HG03565 (cell line): ENCODE data around the gene BRD3.
"Not testable (repeated sequence)": the region's sequence is repeated elsewhere in the genome, so short reads cannot be mapped to it uniquely, and the experiment has no call there.

Experiments
- ATAC-seq: cut with Tn5 transposase; IDR thresholded peaks from one replicate; pipeline ENCODE4 v1.9.1; 2021; ENCODE audit warnings: mild to moderate bottlenecking, moderate library complexity; ENCODE audit not compliant: unreplicated experiment

The BRD3 gene

DNA sequence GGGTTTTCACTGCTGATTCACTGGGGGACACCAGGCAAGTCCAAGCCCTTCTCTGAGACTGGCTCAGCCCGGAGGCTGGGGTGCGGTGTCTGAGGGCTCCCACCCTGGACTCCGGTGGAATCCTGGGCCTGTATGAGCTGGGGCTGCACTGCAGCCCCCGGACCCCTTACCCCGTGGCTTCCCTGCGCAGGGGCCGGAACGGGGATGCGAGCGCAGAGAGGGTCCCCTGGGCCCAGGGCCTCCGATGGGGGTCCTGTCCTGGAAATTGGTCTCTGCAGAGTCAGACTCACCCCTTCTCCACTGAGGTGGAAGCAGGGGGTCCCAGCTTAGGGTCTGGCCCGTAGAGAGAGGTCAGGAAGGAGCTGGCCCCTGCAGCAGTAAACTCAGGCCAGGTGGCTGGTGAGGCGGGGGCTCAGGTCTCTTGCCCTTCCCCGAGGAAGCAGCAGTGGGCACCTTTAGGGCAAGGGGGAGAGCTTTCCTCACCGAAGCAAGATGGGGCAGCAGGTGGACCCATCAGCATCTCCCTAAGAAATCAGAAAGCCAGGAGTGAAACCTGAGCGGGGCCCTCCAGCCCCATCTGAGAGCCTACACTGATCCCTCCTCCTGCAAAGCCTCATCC lies 74.1 kb downstream of the BRD3 start:
- no peak for ATAC-seq

DNA sequence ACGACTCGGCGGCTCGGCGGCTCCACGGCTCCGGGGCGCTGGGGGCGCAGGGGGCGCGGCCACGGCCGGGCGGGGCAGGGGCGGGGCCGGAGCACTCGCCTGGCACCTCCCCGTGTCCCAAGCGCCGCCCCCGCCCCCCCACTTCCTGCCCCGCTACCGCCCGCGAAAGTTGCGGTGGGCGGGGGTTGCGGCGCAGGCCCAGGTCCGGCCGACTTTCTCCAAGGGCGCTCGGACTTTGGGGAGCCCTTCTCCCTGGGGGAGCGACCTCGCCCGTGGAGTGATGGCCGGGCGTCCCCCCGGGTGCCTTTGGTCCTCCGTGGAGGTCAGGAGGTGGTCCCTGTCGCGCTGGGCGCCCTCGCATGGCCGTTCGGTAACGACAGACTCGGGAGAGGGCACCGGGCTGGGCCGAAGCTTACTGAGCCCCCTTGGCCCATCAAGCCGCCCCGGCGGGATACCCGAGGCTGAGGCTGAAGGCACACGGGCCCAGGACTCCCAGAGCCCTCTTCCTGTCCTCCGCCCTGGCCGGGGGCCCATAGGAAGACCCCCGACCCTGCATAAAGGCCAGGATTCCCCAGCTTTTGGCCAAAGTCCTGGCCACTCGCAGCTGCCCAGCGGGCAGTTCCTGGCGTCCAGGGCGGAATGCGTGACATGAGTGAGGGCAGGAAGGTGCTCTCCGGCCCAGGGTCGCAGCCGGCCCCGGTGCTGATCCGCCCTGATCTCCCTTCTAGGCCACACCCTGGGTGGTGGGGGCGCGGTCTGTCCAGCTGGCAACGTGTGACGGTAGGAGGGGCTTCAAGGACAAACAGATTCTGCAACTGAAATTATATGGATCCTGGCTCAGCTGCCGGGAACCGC lies 74.8 kb downstream of the BRD3 start:
- ATAC-seq: peak; percentile 19

DNA sequence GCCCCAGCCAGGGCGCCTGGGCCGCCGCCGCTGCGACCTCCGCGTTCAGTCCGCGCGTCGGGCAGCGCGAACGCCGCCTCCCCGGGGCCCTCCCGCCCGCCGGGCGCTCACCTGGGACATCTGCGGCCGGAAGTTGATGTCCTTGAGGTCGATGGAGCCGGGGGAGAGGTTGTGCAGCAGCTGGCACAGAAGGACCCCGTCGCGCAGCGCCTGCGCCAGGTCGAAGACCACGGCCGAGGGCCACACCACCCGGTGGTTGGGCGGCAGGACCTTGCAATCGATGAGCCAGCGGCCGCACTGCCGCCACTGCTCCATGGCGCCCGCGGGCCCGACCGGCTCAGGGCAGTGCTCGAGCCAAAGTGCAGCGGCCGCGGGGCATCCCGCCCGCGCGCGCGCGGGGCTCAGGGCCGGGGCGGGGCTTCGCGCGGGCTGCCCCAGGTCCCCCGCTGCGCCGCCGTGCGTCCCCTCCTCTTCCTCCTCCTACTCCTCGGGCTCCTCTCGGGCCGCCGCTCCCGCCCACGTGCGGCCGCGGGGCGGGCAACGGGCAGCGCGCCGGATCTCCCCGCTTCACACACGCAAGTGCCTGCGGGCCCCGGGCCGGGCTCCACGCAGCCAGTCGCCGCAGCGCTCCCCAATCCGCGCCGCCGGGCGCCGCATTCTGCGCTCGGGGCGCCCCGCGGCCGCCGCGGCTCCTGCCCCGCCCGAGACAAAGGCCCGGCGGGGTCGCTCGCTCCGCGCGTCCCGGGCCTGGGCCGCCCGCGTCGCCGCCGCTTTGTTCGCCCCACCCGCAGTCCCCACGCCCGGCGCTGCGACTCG lies 75.7 kb downstream of the BRD3 start, which contains the start of gene VAV2:
TSS of gene VAV2 (minus strand) at position 361 of the 816 bp plus-strand sequence. CDS start at position 315, 46 bp downstream.
- ATAC-seq: peak; percentile 33

DNA sequence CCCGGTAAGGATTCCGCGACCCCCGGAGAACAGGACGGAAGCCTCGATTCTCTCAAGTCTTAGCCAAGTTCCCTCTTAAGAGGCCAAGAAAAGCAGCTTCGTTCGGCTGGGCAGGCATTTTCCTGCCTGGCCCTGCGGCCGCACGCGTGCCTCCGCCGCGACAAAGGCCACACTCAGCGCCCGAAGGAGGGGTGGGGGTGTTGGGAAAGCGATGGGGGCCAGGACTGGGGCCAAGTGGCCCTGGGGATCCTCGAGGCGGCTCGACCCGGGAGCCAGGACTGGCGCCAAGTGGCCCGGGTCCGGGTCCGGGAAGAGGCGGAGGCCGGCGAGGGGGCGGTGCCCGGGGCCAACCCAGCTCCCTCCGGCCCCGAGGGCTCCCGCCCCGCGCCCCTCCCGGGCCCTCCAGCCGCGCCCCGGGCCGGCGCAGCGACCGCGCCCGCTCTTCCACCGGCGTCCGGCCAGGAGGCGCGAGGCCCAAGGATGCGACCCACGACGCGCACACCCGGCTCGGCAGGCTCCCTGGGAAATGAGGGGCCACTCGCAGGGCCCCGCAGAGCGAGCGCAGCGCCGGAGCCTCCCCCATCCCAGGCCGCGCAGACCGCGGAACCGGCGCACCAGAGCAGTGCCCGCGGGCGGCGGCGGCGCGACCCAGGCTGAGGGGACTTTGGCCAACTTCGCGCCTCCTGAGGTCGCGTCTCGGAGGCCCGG lies 76.5 kb downstream of the BRD3 start:
- peak; percentile 5 for ATAC-seq

DNA sequence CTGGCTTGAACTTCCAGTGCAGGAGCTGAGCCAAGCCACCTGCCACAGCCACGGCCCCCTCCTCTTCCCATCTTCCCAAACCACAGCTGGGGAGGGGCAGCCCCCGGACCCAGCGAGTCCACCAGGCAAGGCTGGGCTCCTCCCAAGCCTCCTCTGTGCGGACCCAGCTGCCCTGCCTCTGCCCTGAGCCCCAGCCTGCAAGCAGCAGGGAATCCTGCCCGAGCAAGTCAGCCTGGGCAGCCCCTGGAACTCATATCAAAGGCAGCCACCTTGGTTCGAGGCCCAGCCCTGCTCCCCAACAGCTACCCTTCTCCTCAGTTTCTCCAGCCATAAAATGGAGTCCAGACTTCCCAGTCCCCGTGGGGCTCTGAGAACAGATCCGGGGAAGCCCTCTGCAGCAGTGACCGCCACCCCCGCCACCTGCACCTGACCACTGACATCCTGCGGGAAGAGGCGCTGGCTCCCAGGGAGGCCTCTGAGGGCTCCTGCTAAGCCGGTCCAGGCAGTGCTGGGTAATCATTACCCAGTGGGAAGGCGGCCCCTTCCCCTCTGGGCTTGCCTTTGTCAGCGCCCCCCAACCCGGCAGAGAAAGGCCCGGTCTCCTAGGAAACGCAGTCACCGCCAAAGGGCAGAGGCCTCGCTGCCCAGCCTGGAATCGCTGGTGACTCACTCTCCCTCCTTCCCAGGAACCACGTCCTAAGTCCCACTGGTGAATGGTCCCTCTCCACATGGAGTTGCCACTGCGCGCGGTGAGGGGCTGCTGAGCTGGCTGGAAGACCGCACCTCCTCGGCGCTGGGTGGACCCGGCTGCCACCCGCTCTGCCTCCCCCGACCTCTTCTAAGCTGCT lies 77.2 kb downstream of the BRD3 start:
- ATAC-seq: no peak

DNA sequence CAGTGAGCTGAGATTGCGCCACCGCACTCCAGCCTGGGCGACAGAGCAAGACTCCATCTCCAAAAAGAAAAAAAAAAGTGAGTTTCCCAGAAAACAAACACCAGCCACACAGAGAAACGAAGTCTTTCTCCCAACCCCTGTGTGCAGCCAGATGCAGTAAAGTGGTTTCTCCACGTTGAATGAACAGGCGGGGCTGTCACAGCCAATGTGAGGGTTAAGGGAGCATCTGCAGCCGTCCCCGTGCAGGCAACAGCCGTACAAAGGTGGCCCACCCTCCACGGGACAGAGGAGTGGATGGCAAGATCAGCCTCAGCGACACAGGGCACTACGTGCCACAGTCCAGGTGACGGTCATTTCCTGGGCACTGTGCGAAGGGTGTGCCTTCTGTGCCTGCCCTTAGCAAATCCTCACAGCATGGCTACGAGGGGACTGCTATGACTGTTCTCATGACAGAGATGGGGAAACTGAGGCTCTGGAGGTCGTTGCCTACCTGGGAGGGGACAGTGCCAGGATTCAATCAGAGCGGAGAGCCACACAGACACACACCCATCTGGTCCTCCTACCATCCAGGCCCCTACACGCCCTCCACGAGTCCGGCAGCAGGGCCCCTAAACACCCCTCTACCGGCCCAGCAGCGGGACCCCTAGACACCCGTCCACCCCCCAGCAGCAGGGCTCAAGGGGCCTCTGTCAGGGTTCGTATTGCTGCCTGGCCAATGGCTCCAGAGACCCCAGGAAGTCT lies 78.0 kb downstream of the BRD3 start:
- ATAC-seq: no peak

DNA sequence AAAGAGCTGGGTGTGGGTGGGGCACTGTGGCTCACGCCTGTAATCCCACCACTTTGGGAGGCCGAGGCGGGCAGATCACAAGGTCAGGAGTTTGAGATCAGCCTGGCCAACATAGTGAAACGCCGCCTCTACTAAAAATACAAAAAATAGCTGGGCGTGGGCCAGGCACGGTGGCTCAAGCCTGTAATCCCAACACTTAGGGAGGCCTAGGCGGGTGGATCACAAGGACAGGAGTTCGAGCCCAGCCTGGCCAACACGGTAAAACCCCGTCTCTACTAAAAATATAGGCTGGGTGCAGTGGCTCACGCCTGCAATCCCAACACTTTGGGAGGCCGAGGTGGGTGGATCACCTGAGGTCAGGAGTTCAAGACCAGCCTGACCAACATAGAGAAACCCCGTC lies 79.1 kb downstream of the BRD3 start:
- ATAC-seq: not testable (repeated sequence)

DNA sequence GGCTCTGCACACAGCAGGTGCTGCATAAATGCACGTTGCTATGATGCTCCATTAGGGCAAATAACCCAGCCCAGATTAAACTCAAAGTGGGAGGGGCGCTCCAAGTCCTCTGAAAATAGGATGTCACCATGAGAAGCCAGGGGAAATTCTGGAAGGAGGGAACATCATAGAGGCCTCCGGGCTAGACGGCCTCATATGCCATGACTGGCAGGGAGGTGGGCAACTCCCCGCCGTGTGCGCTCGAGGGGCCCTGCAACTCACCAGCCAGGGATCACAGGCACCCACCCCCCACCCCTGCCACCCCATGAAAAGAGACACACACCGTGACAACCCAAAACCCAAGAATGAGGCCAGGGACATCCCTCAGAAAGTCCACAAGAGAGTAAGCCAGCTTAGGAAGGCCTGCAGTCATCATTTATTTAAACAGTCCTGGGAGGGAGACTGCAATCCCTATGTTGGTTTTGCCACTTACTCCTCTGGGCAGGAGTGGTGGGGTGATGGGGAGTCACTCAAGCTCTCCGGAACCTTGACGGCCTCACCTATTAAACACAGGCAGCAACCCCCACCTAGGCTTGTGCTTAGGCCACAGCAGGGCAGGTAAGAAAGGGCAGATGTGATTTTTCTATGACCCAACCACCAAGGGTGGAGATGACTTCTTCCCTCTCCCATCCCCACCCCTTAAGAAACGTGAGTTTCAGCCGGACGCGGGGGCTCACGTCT lies 79.7 kb downstream of the BRD3 start:
- ATAC-seq: no peak

DNA sequence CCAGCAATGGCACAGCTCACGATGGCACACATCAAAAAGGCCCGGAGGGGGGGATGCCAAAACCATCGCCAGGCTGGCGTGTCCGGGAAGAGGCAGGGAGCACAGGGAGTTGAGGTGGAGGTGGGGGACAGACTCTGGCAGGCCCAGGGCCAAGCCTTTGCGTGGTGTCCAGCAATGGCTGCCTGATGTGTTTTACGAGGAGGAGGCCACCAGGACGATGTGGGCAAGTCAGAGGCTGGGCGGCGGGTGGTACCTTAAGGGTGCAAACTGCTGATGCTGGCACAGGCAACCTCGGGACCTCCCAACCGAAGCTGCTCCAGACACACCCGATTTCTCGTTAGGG lies 80.4 kb downstream of the BRD3 start:
- ATAC-seq: no peak

DNA sequence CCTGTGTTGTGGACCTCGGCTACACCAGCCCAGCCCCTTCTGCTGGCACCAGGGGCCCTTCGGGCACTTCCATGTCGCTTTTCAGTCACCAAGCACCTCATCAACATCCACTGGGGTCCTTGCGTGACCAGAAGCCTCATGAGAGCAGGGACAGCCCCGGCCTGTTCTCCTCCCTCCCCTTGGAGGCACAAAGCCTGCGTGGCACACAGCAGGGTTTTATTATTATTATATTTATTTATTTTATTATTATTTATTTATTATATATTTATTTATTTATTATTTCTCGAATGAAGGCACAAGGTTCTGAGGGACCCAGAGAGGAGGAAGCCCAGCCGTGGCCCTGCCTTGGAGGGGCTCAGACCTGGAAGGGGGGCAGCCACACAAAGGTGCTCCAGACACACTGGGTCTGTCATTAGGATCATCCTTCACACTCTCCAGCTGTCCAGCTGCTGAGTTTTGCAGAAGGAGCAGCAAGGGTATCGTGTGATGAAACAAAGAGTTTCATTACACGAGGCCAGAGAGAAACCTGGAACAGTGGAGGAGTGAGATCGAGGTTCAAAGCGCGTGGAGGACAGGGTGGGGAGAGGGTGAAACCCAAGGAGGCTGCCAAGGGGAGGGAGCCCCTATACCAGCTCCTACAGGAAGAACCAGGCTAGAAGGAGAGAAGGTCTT lies 80.9 kb downstream of the BRD3 start:
- ATAC-seq: no peak

DNA sequence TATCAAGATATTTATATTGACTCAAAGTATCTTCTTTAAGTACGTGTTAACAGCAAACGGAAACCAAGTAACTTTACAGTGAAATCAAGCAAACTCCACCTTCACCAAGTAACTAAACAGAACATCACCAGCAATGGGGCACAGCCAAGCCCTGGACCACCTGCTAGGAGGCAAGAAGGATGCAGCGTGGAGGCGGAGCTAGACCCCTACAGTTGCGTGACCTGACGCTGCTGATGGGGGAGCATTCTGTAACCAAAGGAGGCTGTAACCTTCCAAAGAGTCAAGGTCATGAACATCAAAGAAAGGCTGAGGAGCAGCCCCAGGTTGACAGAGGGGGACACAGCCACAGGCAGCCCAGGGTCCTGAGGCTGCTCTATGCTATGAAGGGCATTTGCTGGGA lies 81.8 kb downstream of the BRD3 start:
- ATAC-seq: no peak

DNA sequence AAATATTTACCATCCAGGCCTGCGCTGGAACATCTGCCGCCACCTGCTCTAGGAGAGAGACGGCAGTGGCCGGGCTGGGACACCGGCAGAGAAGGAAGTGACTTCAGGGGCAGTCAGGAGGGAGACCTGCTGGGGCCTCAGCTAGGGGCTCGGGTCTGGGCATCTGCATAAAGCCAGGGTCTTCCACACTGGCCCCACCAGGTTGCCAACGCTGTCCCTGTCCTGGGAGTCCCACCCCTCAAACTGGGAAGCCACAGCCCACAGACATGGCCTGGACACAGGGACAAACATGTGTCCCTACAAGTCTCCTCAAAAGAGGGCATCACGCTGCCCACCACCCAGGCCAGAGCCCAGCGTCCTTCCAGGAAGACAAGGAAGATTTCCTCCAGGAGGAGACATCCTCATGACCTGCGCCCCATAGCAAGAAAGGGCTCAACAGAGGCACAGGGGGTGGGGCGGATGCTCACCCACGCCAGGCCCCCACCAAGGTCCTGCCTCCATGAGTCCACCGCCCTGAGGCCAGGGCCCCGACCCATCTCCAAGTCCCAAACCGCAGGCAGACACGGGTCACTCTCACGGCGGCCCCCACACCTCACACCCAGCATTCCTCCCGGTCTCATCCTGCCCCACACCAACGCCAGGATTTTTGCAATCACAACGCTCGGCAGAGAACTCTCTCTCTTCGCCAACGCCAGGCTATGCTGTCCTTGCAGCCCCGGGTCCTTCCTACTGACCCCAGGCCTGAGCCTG lies 84.7 kb downstream of the BRD3 start:
- ATAC-seq: no peak

DNA sequence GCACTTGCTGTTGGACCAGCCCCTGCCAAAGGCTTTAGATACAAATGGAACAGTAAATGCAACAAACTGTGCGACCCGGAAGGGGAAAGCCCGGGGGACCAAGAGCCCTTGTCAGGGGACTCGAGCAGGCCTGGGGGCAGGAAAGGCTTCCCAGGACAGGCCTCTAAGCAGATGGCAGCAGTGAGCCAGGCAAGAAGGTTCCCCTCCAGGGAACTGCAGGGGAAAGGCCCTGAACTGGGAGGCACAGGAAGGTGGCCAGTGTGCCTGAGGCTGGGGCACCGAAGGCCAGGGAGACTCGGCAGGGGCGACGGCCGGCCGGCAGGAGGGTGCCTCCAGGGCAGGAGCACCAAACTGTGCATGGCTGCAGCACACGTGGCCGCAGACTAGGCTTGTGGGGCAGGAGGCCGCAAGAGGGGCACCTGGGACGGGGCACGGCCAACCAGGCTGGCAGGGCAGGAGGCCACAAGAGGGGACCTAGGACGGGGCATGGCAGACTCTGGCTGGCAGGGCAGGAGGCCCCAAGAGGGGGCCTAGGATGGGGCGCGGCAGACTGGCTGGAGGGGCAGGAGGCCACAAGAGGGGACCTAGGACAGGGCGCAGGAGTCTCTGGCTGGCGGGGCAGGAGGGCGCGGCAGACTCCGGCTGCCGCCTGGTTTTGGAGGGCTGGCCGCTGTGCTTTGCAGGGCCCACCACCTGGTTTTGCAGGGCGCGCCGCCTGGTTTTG lies 85.7 kb downstream of the BRD3 start:
- ATAC-seq: no peak

DNA sequence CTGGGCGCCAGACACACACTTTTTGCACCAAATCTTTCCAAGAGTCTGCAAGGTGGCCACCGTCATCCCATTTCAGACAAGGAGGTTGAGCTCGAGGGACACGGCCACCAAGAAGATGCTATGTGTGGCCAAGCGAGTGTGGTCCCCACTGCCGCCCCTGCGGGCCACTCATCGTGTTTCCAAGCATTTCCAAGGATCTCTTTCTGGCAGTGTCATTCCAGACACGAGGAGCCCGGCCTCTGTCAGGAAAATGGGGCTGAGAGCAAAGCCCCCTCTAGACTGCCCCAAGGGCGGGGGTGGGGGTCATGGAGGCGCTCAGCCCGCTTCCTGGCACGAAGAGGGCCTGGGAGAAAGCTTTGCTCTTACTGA lies 86.3 kb downstream of the BRD3 start:
- no peak for ATAC-seq

DNA sequence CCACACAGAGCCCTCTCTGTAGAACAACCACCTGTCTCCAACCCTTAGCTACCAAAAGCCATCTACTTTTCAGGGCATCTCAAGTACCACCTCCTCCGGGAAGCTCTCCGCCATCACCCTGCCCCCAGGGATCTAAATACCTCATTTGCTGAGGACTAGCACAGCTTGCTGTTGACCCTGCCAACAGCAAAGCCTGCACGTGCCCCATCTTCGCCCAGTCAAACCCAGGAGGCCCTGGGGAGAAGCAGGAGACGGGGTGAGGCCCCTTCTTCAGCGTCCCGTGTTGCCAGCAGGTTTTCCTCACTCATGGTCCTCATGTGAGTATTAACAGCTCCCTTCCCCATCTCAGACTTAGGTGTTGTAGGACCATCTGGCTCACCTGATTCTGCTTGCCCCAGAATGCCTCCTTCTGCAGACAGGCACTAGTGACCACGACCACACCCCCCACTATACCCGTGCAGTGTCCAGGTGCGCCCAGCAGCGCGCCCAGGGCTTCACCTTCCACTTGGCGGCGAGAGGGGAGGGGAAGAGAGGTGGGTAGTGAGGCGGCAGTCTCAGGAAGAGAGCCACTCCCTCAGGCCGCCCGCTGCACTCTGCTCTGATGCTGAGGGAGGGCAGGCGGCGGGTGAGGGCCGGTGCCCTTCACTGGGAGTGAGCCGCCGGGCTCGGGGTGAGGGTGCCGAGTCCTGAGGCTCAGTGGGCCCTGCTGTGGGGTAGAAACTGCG lies 86.8 kb downstream of the BRD3 start:
- no peak for ATAC-seq
